ENCODE measurements around the gene DSG4. TPM values are rescaled to one million over a fixed set of nuclear protein-coding genes. Genes with fewer than 3 reads are reported as not detected.

Gene DSG4
- total RNA-seq, 2 donors from 2014 or later: not detected

DNA sequence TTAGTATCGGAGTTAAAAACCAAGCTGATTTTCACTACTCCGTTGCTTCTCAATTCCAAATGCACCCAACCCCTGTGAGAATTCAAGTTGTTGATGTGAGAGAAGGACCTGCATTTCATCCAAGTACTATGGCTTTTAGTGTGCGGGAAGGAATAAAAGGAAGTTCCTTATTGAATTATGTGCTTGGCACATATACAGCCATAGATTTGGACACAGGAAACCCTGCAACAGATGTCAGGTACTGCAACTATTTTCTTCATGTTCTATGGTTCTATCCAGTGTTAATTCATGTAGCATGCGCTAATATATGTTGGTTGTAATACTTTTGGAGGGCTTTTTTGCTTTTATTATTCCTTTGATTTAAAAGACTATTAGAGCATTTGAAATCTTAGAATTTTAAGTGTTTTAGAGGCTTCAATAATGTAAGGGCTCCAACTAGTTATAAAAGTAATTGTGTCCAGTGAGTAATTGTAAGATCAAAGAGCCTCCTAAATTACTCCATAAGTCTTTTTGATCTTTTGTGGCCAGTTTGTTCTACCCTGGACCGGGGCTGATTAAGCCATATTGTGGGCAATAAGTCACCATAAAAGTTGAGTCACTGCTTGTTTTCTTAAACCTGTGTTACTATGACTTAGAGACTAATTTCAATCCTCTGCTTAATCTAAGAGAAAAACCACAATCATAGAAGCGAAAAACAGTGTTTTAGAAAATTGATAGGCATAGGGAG is 22.9 kb downstream of the DSG4 start:
- H3K9me3 ChIP-seq (ENCODE audit: control insufficient read depth, low read length): no peaks in the 10 kb centered on the region
- H3K4me1 ChIP-seq (ENCODE audit: control insufficient read depth, insufficient read depth, low read length): no peaks in the 10 kb centered on the region
- H3K27ac ChIP-seq (ENCODE audit: low read depth, low read length): no peak overlapping the region
- H3K36me3 ChIP-seq (ENCODE audit: control insufficient read depth, insufficient read depth, low read length): no peaks in the 10 kb centered on the region
- Mint-ChIP-seq H3K27me3 (ENCODE audit: insufficient read depth) (no peaks in the 10 kb centered on the region), H3K4me1 (peaks cover 8% of the 10 kb centered on the region), H3K9me3 (no peaks in the 10 kb centered on the region), H3K4me3 (no peak overlapping the region), H3K36me3 (ENCODE audit: low read depth) (no peaks in the 10 kb centered on the region), H3K27ac (no peak overlapping the region)
- H3K9ac ChIP-seq (ENCODE audit: extremely low read depth, low read length, poor library complexity, severe bottlenecking): no peak overlapping the region
- no peaks in the 10 kb centered on the region for H3K27me3 ChIP-seq (ENCODE audit: control insufficient read depth, insufficient read depth, low read length, poor library complexity, severe bottlenecking)
- no peak overlapping the region for H3K4me3 ChIP-seq (ENCODE audit: low read length)
- WGBS, 2 experiments (ENCODE audit: insufficient coverage in 1 of 2, insufficient read length in 1 of 2): 89 to 94% methylated on average over 3 to 6 of the region's 6 CpGs
- DNase-seq: no peak
- TF ChIP-seq, protein P1, sequence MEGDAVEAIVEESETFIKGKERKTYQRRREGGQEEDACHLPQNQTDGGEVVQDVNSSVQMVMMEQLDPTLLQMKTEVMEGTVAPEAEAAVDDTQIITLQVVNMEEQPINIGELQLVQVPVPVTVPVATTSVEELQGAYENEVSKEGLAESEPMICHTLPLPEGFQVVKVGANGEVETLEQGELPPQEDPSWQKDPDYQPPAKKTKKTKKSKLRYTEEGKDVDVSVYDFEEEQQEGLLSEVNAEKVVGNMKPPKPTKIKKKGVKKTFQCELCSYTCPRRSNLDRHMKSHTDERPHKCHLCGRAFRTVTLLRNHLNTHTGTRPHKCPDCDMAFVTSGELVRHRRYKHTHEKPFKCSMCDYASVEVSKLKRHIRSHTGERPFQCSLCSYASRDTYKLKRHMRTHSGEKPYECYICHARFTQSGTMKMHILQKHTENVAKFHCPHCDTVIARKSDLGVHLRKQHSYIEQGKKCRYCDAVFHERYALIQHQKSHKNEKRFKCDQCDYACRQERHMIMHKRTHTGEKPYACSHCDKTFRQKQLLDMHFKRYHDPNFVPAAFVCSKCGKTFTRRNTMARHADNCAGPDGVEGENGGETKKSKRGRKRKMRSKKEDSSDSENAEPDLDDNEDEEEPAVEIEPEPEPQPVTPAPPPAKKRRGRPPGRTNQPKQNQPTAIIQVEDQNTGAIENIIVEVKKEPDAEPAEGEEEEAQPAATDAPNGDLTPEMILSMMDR (conservative IDR thresholded peaks at IDR 0.05): no peak

DNA sequence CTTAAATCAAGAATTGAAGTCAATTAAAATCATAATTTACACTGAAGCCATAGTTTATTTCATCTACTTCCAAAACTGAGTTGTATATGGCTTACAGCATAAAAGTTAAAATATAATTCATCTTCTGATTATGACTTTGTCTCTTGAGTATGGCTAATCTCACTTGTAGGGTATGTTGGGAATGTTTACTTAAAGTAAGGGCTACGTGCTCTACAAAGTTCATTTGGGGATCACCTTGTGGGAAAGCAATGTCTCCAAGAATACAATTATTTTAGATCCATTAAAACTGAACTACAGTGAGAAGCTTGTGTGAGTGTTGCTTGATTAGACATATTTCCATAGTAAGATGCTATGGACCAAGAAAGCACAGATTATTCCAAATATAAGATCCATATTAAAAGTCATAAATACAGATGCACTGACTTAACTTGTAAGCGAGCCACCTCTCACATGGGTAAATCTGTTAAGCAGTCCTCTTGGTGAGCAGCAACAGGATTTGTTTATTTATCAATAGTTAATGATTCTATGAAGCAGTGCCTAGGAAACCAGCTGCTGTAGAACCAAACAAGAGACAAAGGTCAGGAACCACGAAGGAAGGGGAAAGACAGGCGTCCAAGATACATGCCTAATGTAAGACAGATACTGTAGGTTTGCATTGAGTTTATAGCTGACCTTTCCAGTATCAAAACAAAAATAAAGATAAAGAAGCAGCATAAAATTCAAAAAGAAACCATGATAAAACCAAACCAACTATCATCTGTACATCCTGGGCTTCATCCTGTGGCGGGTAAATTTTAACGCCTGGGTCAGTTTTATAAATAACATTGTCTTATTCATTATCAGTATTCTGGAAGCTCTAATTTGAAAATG is 24.8 kb downstream of the DSG4 start:
- 83 to 91% methylated on average over 1 to 6 of the region's 6 CpGs for WGBS, 2 experiments (ENCODE audit: insufficient coverage in 1 of 2, insufficient read length in 1 of 2)
- H3K4me3 ChIP-seq (ENCODE audit: low read length): no peak overlapping the region

DNA sequence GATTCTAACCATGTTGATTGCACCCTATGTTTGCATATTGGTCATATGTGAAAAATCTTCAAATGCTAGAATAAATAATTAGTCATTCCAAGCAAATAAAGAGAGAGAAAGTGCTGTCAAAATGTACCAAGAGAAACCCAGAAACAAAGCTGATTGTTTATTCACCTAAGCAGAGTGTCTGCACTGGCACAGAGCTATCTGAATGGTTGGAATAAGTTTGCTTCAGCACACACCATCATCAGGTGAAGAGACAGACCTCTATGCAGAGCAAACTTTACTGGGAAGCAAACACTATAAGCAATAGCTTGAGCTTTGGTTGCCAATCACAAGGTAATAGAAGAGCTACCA is 25.4 kb downstream of the DSG4 start:
- no peak overlapping the region for H3K4me3 ChIP-seq (ENCODE audit: low read length)
- H3K9ac ChIP-seq (ENCODE audit: extremely low read depth, low read length, poor library complexity, severe bottlenecking): no peak overlapping the region
- no peaks in the 10 kb centered on the region for H3K9me3 ChIP-seq (ENCODE audit: control insufficient read depth, low read length)
- H3K9me3 Mint-ChIP-seq: no peaks in the 10 kb centered on the region
- no peaks in the 10 kb centered on the region for H3K27me3 ChIP-seq (ENCODE audit: control insufficient read depth, insufficient read depth, low read length, poor library complexity, severe bottlenecking)
- no peak overlapping the region for H3K27ac Mint-ChIP-seq
- no peaks in the 10 kb centered on the region for H3K36me3 ChIP-seq (ENCODE audit: control insufficient read depth, insufficient read depth, low read length)
- peaks cover 4% of the 10 kb centered on the region for H3K4me1 Mint-ChIP-seq
- H3K4me1 ChIP-seq (ENCODE audit: control insufficient read depth, insufficient read depth, low read length): no peaks in the 10 kb centered on the region
- no peaks in the 10 kb centered on the region for H3K27me3 Mint-ChIP-seq (ENCODE audit: insufficient read depth)
- H3K27ac ChIP-seq (ENCODE audit: low read depth, low read length): no peak overlapping the region
- DNase-seq: no peak
- H3K36me3 Mint-ChIP-seq (ENCODE audit: low read depth): no peaks in the 10 kb centered on the region
- TF ChIP-seq, protein P1 (conservative IDR thresholded peaks at IDR 0.05): no peak
- no peak overlapping the region for H3K4me3 Mint-ChIP-seq

More for the DNA sequence above, 24.8 kb downstream of the DSG4 start:
- H3K27ac Mint-ChIP-seq: no peak overlapping the region
- peaks cover 8% of the 10 kb centered on the region for H3K4me1 Mint-ChIP-seq
- no peaks in the 10 kb centered on the region for H3K36me3 Mint-ChIP-seq (ENCODE audit: low read depth)
- no peak for DNase-seq
- Histone ChIP-seq H3K9me3 (ENCODE audit: control insufficient read depth, low read length) (no peaks in the 10 kb centered on the region), H3K9ac (ENCODE audit: extremely low read depth, low read length, poor library complexity, severe bottlenecking) (no peak overlapping the region), H3K36me3 (ENCODE audit: control insufficient read depth, insufficient read depth, low read length) (no peaks in the 10 kb centered on the region), H3K27ac (ENCODE audit: low read depth, low read length) (no peak overlapping the region), H3K27me3 (ENCODE audit: control insufficient read depth, insufficient read depth, low read length, poor library complexity, severe bottlenecking) (no peaks in the 10 kb centered on the region), H3K4me1 (ENCODE audit: control insufficient read depth, insufficient read depth, low read length) (no peaks in the 10 kb centered on the region)
- H3K4me3 Mint-ChIP-seq: no peak overlapping the region
- TF ChIP-seq, protein P1 (conservative IDR thresholded peaks at IDR 0.05): no peak
- no peaks in the 10 kb centered on the region for H3K27me3 Mint-ChIP-seq (ENCODE audit: insufficient read depth)
- no peaks in the 10 kb centered on the region for H3K9me3 Mint-ChIP-seq
